GM06990 (cell line): ENCODE measurements around the gene CYFIP2.

Experiments
- DNase-seq: peaks from one replicate; pipeline ENCODE4 v3.0.0-alpha.2; 2011; ENCODE audit not compliant: insufficient read length; ENCODE audit errors: extremely low read depth
- H3K27me3 ChIP-seq: replicated peaks from 2 replicates; pipeline ENCODE4 v1.6.0; 2011; ENCODE audit warnings: low read length; ENCODE audit not compliant: control insufficient read depth, insufficient read depth
- H3K36me3 ChIP-seq: 2 replicates; pipeline ENCODE4 v1.5.1; 2011; ENCODE audit warnings: low read length; ENCODE audit not compliant: control insufficient read depth, insufficient read depth
- H3K4me3 ChIP-seq: replicated peaks from 2 replicates; pipeline ENCODE4 v1.5.1; 2011; ENCODE audit warnings: low read depth, mild to moderate bottlenecking, control low read depth, low read length
- TF ChIP-seq, protein P1 (sequence below): IDR thresholded peaks from 2 replicates; pipeline ENCODE4 v1.5.1; 2011; ENCODE audit warnings: low read length, control low read depth, mild to moderate bottlenecking, inconsistent platforms; ENCODE audit not compliant: insufficient read depth, poor library complexity, severe bottlenecking

CYFIP2 gene

DNA sequence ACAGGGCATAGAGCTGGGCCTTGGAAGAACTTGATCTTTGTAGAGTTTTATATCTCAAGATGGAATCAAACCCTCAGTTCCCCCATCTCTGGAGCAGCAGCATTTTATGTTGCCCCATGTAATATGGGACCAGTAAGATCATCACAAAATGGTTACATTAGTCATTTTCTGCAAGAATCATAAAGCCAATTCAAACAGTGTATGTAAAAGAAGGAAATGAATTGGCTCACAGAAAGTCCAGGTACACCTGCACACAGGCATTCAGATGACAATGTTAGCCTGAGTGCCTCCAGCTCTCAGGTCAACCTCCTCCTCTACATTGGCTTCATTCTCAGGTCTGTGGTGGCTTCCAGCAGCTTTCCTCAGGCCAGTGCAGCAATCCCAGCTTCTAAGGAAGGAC, 35.1 kb downstream of the CYFIP2 start:
- TF ChIP-seq, protein P1, sequence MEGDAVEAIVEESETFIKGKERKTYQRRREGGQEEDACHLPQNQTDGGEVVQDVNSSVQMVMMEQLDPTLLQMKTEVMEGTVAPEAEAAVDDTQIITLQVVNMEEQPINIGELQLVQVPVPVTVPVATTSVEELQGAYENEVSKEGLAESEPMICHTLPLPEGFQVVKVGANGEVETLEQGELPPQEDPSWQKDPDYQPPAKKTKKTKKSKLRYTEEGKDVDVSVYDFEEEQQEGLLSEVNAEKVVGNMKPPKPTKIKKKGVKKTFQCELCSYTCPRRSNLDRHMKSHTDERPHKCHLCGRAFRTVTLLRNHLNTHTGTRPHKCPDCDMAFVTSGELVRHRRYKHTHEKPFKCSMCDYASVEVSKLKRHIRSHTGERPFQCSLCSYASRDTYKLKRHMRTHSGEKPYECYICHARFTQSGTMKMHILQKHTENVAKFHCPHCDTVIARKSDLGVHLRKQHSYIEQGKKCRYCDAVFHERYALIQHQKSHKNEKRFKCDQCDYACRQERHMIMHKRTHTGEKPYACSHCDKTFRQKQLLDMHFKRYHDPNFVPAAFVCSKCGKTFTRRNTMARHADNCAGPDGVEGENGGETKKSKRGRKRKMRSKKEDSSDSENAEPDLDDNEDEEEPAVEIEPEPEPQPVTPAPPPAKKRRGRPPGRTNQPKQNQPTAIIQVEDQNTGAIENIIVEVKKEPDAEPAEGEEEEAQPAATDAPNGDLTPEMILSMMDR = no peak
- no peak for DNase-seq
- no peak overlapping the region for H3K4me3 ChIP-seq
- H3K36me3 ChIP-seq = peaks cover 41% of the 10 kb centered on the region
- no peaks in the 10 kb centered on the region for H3K27me3 ChIP-seq

DNA sequence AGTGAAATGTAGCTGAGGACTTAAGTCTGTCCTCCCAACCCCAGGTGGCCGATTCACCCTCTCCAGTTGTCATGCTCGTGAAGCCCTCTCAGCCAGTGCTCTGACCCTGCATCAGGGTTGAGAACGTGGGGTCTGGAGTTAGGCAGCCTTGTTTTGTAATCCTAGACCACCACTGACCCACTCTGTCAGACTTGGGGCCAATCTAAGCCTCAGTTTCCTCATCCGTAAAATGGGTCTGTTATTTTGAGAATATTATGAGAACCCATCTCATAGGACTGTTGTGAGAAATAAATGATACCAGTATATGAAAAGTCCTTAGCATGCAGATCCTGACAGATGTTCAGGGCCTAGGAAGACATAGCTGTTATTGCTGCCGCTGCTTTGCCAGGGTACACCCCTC, 37.1 kb downstream of the CYFIP2 start:
- H3K27me3 ChIP-seq = no peaks in the 10 kb centered on the region
- H3K36me3 ChIP-seq = peaks cover 35% of the 10 kb centered on the region
- no peak for DNase-seq
- TF ChIP-seq, protein P1 = no peak
- no peak overlapping the region for H3K4me3 ChIP-seq

DNA sequence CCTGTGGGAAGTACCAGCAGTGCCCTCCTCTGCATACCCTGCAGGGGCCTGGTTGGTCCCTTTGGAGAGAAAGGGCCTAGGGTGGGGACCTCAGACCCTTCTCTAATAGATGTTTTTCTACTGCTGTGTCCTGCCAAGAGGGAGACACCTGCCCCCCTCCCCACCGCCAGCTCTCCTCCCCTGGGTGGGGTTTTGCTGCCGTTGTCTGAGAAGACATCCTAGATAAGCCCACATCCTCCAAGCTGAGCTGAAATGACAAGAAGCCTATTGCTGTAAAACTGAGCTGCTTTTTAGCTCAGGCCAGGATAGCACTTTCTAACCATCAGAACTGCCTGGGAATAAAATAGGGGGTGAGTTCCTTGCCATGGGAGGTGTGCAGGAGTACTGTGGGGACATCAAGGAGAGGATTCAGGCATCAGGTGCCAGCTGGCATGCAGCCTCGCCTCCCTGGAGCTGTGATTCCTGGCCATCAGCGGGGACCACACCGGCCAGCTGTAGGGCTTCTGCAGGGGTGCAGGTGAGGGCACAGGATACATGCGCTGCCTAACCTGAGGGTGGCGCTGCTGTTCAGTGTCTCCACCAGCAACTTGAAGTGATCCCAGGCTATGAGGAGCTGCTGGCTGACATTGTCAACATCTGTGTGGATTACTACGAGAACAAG, 37.9 kb downstream of the CYFIP2 start:
- no peaks in the 10 kb centered on the region for H3K27me3 ChIP-seq
- H3K4me3 ChIP-seq = no peak overlapping the region
- DNase-seq = no peak
- H3K36me3 ChIP-seq = peaks cover 35% of the 10 kb centered on the region
- TF ChIP-seq, protein P1 = peak; percentile 32

DNA sequence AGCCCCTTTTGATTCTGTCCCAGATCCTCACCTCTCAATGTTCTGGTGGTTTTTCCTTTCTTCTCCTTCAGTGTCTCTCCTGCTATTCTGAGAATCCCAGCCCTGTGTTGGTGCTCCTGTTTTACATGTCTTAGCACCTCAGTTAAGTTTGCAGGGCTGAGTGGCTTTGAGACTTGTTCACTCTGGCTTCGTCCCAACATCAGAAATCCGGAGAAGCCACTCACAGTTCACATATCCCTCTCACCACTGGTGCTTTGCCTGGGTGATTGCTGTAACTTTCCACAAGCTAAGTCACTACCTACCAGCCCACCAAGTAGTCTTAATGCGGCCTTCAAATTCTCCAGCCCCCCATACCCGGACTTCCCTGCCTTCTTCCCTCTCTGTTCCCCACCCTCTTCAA, 40.2 kb downstream of the CYFIP2 start:
- TF ChIP-seq, protein P1 = no peak
- no peak for DNase-seq
- no peaks in the 10 kb centered on the region for H3K27me3 ChIP-seq
- peaks cover 40% of the 10 kb centered on the region for H3K36me3 ChIP-seq
- H3K4me3 ChIP-seq = no peak overlapping the region

DNA sequence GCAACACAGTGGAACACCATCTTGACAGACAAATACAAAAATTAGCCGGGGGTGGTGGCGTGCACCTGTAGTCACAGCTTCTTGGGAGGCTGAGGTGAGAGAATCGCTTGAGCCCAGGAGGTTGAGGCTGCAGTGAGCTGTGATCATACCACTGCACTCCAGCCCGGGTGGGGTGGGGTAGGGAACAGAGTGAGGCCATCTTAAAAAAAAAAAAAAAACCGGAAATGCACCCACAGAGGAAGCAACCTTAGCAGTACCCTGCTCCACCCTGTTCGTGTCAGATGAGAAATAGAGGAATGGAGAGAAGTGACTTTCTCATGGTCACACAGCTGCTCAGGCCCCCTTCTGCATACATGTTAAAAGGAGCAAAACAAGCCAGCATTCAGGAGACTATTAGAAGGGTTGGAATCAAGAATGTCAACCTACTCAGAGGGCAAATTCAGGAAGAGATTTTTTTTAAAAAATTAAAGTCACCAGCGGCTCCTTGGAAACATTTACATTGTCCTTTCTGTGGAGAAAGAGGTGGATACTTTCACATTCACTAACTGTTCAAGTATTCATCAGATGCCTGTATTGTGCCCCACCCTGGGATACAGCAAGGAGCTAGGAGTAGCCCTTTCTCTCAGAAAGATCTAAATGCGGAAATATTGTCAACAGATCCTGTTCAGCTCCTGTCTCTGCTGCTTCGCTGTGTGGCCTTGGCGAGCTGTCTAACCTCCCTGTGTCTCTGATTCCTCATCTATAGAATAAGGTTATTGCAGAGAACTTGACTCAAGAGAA, 41.0 kb downstream of the CYFIP2 start:
- no peak for DNase-seq
- Histone ChIP-seq H3K27me3 (no peaks in the 10 kb centered on the region), H3K4me3 (no peak overlapping the region), H3K36me3 (peaks cover 41% of the 10 kb centered on the region)
- TF ChIP-seq, protein P1 = no peak
